GM10847 (cell line): ENCODE results near the gene MAPKAP1.

Experiments used
- POLR2A ChIP-seq: IDR thresholded peaks from 2 replicates; pipeline ENCODE4 v1.6.1; 2011; ENCODE audit not compliant: insufficient read length; ENCODE audit errors: extremely low read depth

The MAPKAP1 gene

GRCh38 chr9:125433461-125434011, 273.5 kb downstream of the MAPKAP1 start:
- no peak for TF ChIP-seq POLR2A

GRCh38 chr9:125432715-125433385, 274.2 kb downstream of the MAPKAP1 start:
- TF ChIP-seq POLR2A, result no peak

GRCh38 chr9:125431741-125432271, 275.2 kb downstream of the MAPKAP1 start:
- TF ChIP-seq POLR2A, result no peak

- no peak for TF ChIP-seq POLR2A
Observed at GRCh38 chr9:125431012-125431305, 276.0 kb downstream of the MAPKAP1 start.

GRCh38 chr9:125430161-125431011, 276.6 kb downstream of the MAPKAP1 start:
- TF ChIP-seq POLR2A, result no peak

- TF ChIP-seq POLR2A, result no peak
Observed at GRCh38 chr9:125429476-125430160, 277.4 kb downstream of the MAPKAP1 start.

- TF ChIP-seq POLR2A, result no peak
Observed at GRCh38 chr9:125428902-125429467, 278.0 kb downstream of the MAPKAP1 start.

GRCh38 chr9:125428060-125428901, 278.7 kb downstream of the MAPKAP1 start:
- TF ChIP-seq POLR2A, result no peak

- TF ChIP-seq POLR2A, result no peak
Observed at GRCh38 chr9:125427556-125427955, 279.5 kb downstream of the MAPKAP1 start.

- TF ChIP-seq POLR2A, result no peak
Observed at GRCh38 chr9:125426926-125427325, 280.1 kb downstream of the MAPKAP1 start.

- no peak for TF ChIP-seq POLR2A
Observed at GRCh38 chr9:125425901-125426515, 281.0 kb downstream of the MAPKAP1 start.

GRCh38 chr9:125425170-125425897, 281.7 kb downstream of the MAPKAP1 start:
- TF ChIP-seq POLR2A, result no peak

GRCh38 chr9:125423964-125424363, 283.0 kb downstream of the MAPKAP1 start:
- no peak for TF ChIP-seq POLR2A
